Liver (tissue), 9 donors: ENCODE measurements around the gene USP40. TPM values are rescaled to one million over a fixed set of nuclear protein-coding genes. Genes with fewer than 3 reads are reported as not detected.

ENCODE experiments used
- DNase-seq: peaks from one replicate; pipeline ENCODE4 v3.0.0-alpha.2; 2017; ENCODE audit warnings: low spot score
- H3K27ac ChIP-seq, 2 donors: one replicate each; pipeline ENCODE4 v1.7.0; 2013; ENCODE audit warnings: inconsistent platforms in 2 of 2, low read length in 2 of 2, control low read depth in 1 of 2, low read depth in 1 of 2, mild to moderate bottlenecking in 1 of 2
- H3K27me3 ChIP-seq, 4 donors: one replicate each; pipeline versions ENCODE4 v1.6.1 to v1.7.0; 2013; ENCODE audit warnings: low read length in 3 of 4, inconsistent platforms in 1 of 4, mild to moderate bottlenecking in 1 of 4, moderate library complexity in 1 of 4; ENCODE audit not compliant: control insufficient read depth in 4 of 4, insufficient read depth in 4 of 4
- H3K36me3 ChIP-seq, 4 donors: one replicate each; pipeline versions ENCODE4 v1.6.1 to v1.7.0; 2013; ENCODE audit warnings: low read length in 3 of 4, mild to moderate bottlenecking in 3 of 4, low read depth in 1 of 4, moderate library complexity in 1 of 4; ENCODE audit not compliant: control insufficient read depth in 4 of 4, insufficient read depth in 3 of 4
- H3K4me1 ChIP-seq, 4 donors: one replicate each; pipeline versions ENCODE4 v1.6.1 to v1.7.0; 2013; ENCODE audit warnings: low read length in 3 of 4, mild to moderate bottlenecking in 3 of 4, moderate library complexity in 1 of 4; ENCODE audit not compliant: control insufficient read depth in 4 of 4, insufficient read depth in 4 of 4
- H3K4me3 ChIP-seq, 3 donors: one replicate each; pipeline versions ENCODE4 v1.6.1 to v1.7.0; 2013; ENCODE audit warnings: low read length in 3 of 3, control low read depth in 1 of 3, low read depth in 1 of 3, mild to moderate bottlenecking in 1 of 3
- H3K9ac ChIP-seq, 2 donors: one replicate each; pipeline ENCODE4 v1.7.0; 2013; ENCODE audit warnings: low read length in 2 of 2, mild to moderate bottlenecking in 2 of 2, moderate library complexity in 2 of 2, control low read depth in 1 of 2, low read depth in 1 of 2
- H3K9me3 ChIP-seq, 4 donors: one replicate each; pipeline versions ENCODE4 v1.6.1 to v1.7.0; 2013; ENCODE audit warnings: low read length in 3 of 4; ENCODE audit not compliant: control insufficient read depth in 4 of 4
- ATF3 ChIP-seq: IDR thresholded peaks from 2 replicates; pipeline ENCODE4 v1.6.1; 2016; ENCODE audit warnings: antibody characterized with exemption
- CTCF ChIP-seq: fragments of 150-350 bp; IDR thresholded peaks from 2 replicates; pipeline ENCODE4 v1.5.1; 2017; ENCODE audit warnings: improper control_type of control experiment, low read depth, low read length; ENCODE audit not compliant: missing input control
- EGR1 ChIP-seq, 2 donors: IDR thresholded peaks; 2 replicates each; pipeline ENCODE4 v1.6.1; 2016 to 2018; ENCODE audit warnings: antibody characterized with exemption in 2 of 2, low read depth in 2 of 2
- FOXA1 ChIP-seq: IDR thresholded peaks from 2 replicates; pipeline ENCODE4 v1.6.1; 2016; ENCODE audit warnings: antibody characterized with exemption
- FOXA2 ChIP-seq: IDR thresholded peaks from 2 replicates; pipeline ENCODE4 v1.6.1; 2016; ENCODE audit warnings: antibody characterized with exemption
- GABPA ChIP-seq, 2 donors: IDR thresholded peaks in 1 of 2; conservative IDR thresholded peaks in 1 of 2; 2 replicates each; pipeline ENCODE4 v1.6.1; 2016; ENCODE audit warnings: antibody characterized with exemption in 2 of 2, mild to moderate bottlenecking in 1 of 2, moderate library complexity in 1 of 2
- HNF4A ChIP-seq, 2 donors: conservative IDR thresholded peaks; 2 replicates each; pipeline ENCODE4 v1.6.1; 2016; ENCODE audit warnings: antibody characterized with exemption in 2 of 2, mild to moderate bottlenecking in 2 of 2
- HNF4G ChIP-seq: IDR thresholded peaks from 2 replicates; pipeline ENCODE4 v1.6.1; 2016; ENCODE audit warnings: antibody characterized with exemption
- JUND ChIP-seq, 2 donors: IDR thresholded peaks; 2 replicates each; pipeline ENCODE4 v1.6.1; 2016; ENCODE audit warnings: antibody characterized with exemption in 2 of 2
- MAX ChIP-seq: IDR thresholded peaks from 2 replicates; pipeline ENCODE4 v1.6.1; 2016; ENCODE audit warnings: antibody characterized with exemption
- NR2F2 ChIP-seq: IDR thresholded peaks from 2 replicates; pipeline ENCODE4 v1.6.1; 2016; ENCODE audit warnings: antibody characterized with exemption
- RAD21 ChIP-seq, 2 donors: IDR thresholded peaks; 2 replicates each; pipeline ENCODE4 v1.6.1; 2016; ENCODE audit warnings: antibody characterized with exemption in 2 of 2, mild to moderate bottlenecking in 2 of 2
- REST ChIP-seq: IDR thresholded peaks from 2 replicates; pipeline ENCODE4 v1.6.1; 2016; ENCODE audit warnings: antibody characterized with exemption, mild to moderate bottlenecking
- RXRA ChIP-seq, 2 donors: IDR thresholded peaks; 2 replicates each; pipeline ENCODE4 v1.6.1; 2017 to 2018; ENCODE audit warnings: antibody characterized with exemption in 2 of 2, mild to moderate bottlenecking in 1 of 2
- SP1 ChIP-seq: IDR thresholded peaks from 2 replicates; pipeline ENCODE4 v1.6.1; 2018; ENCODE audit warnings: antibody characterized with exemption, mild to moderate bottlenecking
- TAF1 ChIP-seq: conservative IDR thresholded peaks from 2 replicates; pipeline ENCODE4 v1.6.1; 2016; ENCODE audit warnings: antibody characterized with exemption, mild to moderate bottlenecking
- YY1 ChIP-seq: IDR thresholded peaks from 2 replicates; pipeline ENCODE4 v1.6.1; 2016; ENCODE audit warnings: antibody characterized with exemption, mild to moderate bottlenecking
- ZBTB33 ChIP-seq: IDR thresholded peaks from 2 replicates; pipeline ENCODE4 v1.6.1; 2016; ENCODE audit warnings: antibody characterized with exemption
- WGBS: extraction: QIAGEN DNeasy Blood & Tissue Kit; methylation state at CpG from one replicate; pipeline ENCODE4 v1.1.7; 2013; 5-methylcytosine and 5-hydroxymethylcytosine counted together
- polyA plus RNA-seq, 2 donors: library from polyadenylated mRNA; stranded (reverse) in 1 of 2; unstranded in 1 of 2; fragments of 200-250 nt in 1 of 2; fragments of >200 nt in 1 of 2; fragmentation: Nextera tagmentation in 1 of 2; extraction: Ambion mirVana in 1 of 2; gene quantifications; one replicate each; pipeline versions ENCODE4 v1.2.1 to v1.2.3, GENCODE V29; 2013 to 2015
- total RNA-seq, 2 donors: library from RNA; depleted of rRNA; stranded (reverse); fragments of >200 nt; gene quantifications; one replicate each; pipeline ENCODE4 v1.2.3, GENCODE V29; 2014
- donor health status: healthy.
- donor health status: healthy.
- donor health status: healthy.
- donor health status: healthy.
- donor health status: healthy.

USP40 gene
- total and polyA plus RNA-seq, 4 donors: 12.0 to 29.0 (median 17.1) TPM

GRCh38 chr2:233435436-233436190 lies 131.0 kb downstream of the USP40 start:
- no peak for DNase-seq
- Histone ChIP-seq H3K4me3 (no peak overlapping the region), H3K9me3 (no peaks in the 10 kb centered on the region), H3K9ac (no peak overlapping the region), H3K27me3 (no peaks in the 10 kb centered on the region), H3K27ac (no peak overlapping the region), H3K4me1 (no peaks in the 10 kb centered on the region), H3K36me3 (peaks cover 4 to 43% (median 20%) of the 10 kb centered on the region in 4 donors)
- no peak for TF ChIP-seq MAX
- TF ChIP-seq ZBTB33: no peak
- TF ChIP-seq GABPA (IDR thresholded peaks at IDR 0.05 in 1 of 2, conservative IDR thresholded peaks at IDR 0.05 in 1 of 2): no peak
- TF ChIP-seq NR2F2: no peak
- no peak for TF ChIP-seq FOXA1
- TF ChIP-seq RAD21 (IDR thresholded peaks at IDR 0.05): no peak
- TF ChIP-seq REST: no peak
- TF ChIP-seq JUND (IDR thresholded peaks at IDR 0.05): no peak
- TF ChIP-seq RXRA (IDR thresholded peaks at IDR 0.05): no peak
- no peak for TF ChIP-seq HNF4G
- TF ChIP-seq CTCF: no peak
- no peak for TF ChIP-seq HNF4A (conservative IDR thresholded peaks at IDR 0.05)
- TF ChIP-seq TAF1: no peak
- no peak for TF ChIP-seq SP1
- 96% methylated on average over 18 of the region's 18 CpGs for WGBS

GRCh38 chr2:233434666-233435330 lies 131.8 kb downstream of the USP40 start:
- WGBS: 92% methylated on average over 18 of the region's 18 CpGs
- H3K9ac ChIP-seq: no peak overlapping the region
- H3K4me3 ChIP-seq: no peak overlapping the region
- no peaks in the 10 kb centered on the region for H3K4me1 ChIP-seq
- no peak overlapping the region for H3K27ac ChIP-seq
- peaks cover 2 to 42% (median 18%) of the 10 kb centered on the region in 4 donors for H3K36me3 ChIP-seq
- DNase-seq: no peak
- no peaks in the 10 kb centered on the region for H3K27me3 ChIP-seq
- H3K9me3 ChIP-seq: no peaks in the 10 kb centered on the region
- TF ChIP-seq EGR1 (IDR thresholded peaks at IDR 0.05; ENCODE audit: low read depth in 2 of 2) (no peak), TAF1 (no peak), RXRA (IDR thresholded peaks at IDR 0.05) (no peak), YY1 (no peak), CTCF (no peak), GABPA (IDR thresholded peaks at IDR 0.05 in 1 of 2, conservative IDR thresholded peaks at IDR 0.05 in 1 of 2) (no peak), JUND (IDR thresholded peaks at IDR 0.05) (no peak), FOXA2 (no peak), RAD21 (IDR thresholded peaks at IDR 0.05) (no peak), NR2F2 (no peak), HNF4A (conservative IDR thresholded peaks at IDR 0.05) (no peak), FOXA1 (no peak), ATF3 (no peak)
